ENCODE results near the gene CPM. TPM values are rescaled to one million over a fixed set of nuclear protein-coding genes. Genes with fewer than 3 reads are reported as not detected.

The CPM gene
- total RNA-seq, 1 experiment from 2014 or later, result 0.36 TPM

GRCh38 chr12:68878283-68878682, 54.7 kb downstream of the CPM start:
- no peak for DNase-seq (ENCODE audit: low read depth)

GRCh38 chr12:68877583-68877982, 55.4 kb downstream of the CPM start:
- no peak for DNase-seq (ENCODE audit: low read depth)

GRCh38 chr12:68876461-68876860, 56.5 kb downstream of the CPM start:
- DNase-seq (ENCODE audit: low read depth), result no peak

- DNase-seq (ENCODE audit: low read depth), result no peak
These were observed 59.7 kb downstream of the CPM start for GRCh38 chr12:68873316-68873715.

- DNase-seq (ENCODE audit: low read depth), result peak; percentile 3
These were observed 61.0 kb downstream of the CPM start for GRCh38 chr12:68871921-68872320.

GRCh38 chr12:68871396-68871795, 61.6 kb downstream of the CPM start:
- no peak for DNase-seq (ENCODE audit: low read depth)

GRCh38 chr12:68870443-68870842, 62.5 kb downstream of the CPM start:
- DNase-seq (ENCODE audit: low read depth), result no peak

GRCh38 chr12:68870011-68870410, 63.0 kb downstream of the CPM start:
- no peak for DNase-seq (ENCODE audit: low read depth)

- DNase-seq (ENCODE audit: low read depth), result no peak
These were observed 64.8 kb downstream of the CPM start for GRCh38 chr12:68868043-68868790.

- no peak for DNase-seq (ENCODE audit: low read depth)
These were observed 65.4 kb downstream of the CPM start for GRCh38 chr12:68867606-68868005.

- DNase-seq (ENCODE audit: low read depth), result no peak
These were observed 66.0 kb downstream of the CPM start for GRCh38 chr12:68866950-68867349.

GRCh38 chr12:68865399-68866164, 67.4 kb downstream of the CPM start:
- no peak for DNase-seq (ENCODE audit: low read depth)

- DNase-seq (ENCODE audit: low read depth), result no peak
These were observed 68.4 kb downstream of the CPM start for GRCh38 chr12:68864604-68865003.

GRCh38 chr12:68863886-68864454, 69.0 kb downstream of the CPM start:
- DNase-seq (ENCODE audit: low read depth), result peak; percentile 36

GRCh38 chr12:68863109-68863770, 69.7 kb downstream of the CPM start:
- no peak for DNase-seq (ENCODE audit: low read depth)

- no peak for DNase-seq (ENCODE audit: low read depth)
These were observed 71.1 kb downstream of the CPM start for GRCh38 chr12:68861890-68862289.

- DNase-seq (ENCODE audit: low read depth), result no peak
These were observed 76.5 kb downstream of the CPM start for GRCh38 chr12:68856510-68856909.

- DNase-seq (ENCODE audit: low read depth), result no peak
These were observed 77.2 kb downstream of the CPM start for GRCh38 chr12:68855771-68856170.

GRCh38 chr12:68855111-68855510, 77.9 kb downstream of the CPM start:
- DNase-seq (ENCODE audit: low read depth), result no peak

- DNase-seq (ENCODE audit: low read depth), result no peak
These were observed 78.4 kb downstream of the CPM start for GRCh38 chr12:68854554-68854953.

- no peak for DNase-seq (ENCODE audit: low read depth)
These were observed 78.9 kb downstream of the CPM start for GRCh38 chr12:68854078-68854468.

- no peak for DNase-seq (ENCODE audit: low read depth)
These were observed 79.4 kb downstream of the CPM start for GRCh38 chr12:68853396-68854077.

All from RPMI7951 (cell line).